ENCODE measurements around the gene CSF2RB.

Gene CSF2RB

GRCh38 chr22:36966851-36967540 lies 53.6 kb downstream of the CSF2RB start:
- no peak for DNase-seq
- TF ChIP-seq POLR2A (IDR thresholded peaks at IDR 0.05; ENCODE audit: low read length) (no peak), GATA1 (IDR thresholded peaks at IDR 0.05; ENCODE audit: low read depth, low read length) (no peak)

- TF ChIP-seq GATA1 (IDR thresholded peaks at IDR 0.05; ENCODE audit: low read depth, low read length) (no peak), POLR2A (IDR thresholded peaks at IDR 0.05; ENCODE audit: low read length) (no peak)
- DNase-seq, result no peak
These were observed 55.0 kb downstream of the CSF2RB start for GRCh38 chr22:36968249-36968964.

DNA sequence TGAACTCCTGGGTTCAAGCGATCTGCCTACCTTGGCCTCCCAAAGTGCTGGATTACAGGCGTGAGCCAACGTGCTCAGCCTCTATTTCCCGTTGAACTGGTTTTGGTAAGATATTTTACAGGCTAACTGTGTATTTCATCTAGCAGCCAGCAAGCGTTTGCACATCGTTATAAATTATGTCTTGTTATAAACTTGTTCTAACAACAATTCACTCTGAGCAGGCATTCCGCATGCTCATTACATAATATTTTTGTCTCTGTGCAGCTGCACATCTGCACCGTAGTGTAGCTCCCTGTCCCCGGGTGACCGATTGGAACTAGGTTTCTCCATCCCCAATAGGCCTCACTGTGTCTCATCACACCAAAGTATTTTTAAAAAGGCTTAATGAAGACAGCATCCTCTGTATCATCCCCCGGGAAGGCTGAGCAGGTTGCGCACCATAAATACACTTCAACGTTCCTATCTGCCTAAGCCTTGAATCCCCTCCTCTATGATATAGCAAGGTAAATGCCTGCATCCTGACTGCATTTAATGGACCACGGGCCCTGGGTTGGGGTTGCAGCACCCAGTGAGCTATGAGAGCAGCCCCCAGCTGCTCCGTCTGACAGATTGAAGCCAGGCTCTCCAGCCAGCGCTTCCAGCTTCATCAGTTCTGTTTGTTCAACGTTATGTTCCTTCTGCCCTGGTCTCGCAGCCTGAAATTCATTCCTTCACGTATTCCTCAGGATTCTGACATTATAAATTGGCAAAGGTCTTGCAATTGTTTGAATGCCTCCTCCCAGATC lies 58.1 kb downstream of the CSF2RB start:
- no peak for DNase-seq
- TF ChIP-seq GATA1 (IDR thresholded peaks at IDR 0.05; ENCODE audit: low read depth, low read length) (no peak), POLR2A (IDR thresholded peaks at IDR 0.05; ENCODE audit: low read length) (no peak)

- peak; percentile 54 to 83 for DNase-seq
These were observed 63.2 kb downstream of the CSF2RB start for GRCh38 chr22:36976606-36977005.

DNA sequence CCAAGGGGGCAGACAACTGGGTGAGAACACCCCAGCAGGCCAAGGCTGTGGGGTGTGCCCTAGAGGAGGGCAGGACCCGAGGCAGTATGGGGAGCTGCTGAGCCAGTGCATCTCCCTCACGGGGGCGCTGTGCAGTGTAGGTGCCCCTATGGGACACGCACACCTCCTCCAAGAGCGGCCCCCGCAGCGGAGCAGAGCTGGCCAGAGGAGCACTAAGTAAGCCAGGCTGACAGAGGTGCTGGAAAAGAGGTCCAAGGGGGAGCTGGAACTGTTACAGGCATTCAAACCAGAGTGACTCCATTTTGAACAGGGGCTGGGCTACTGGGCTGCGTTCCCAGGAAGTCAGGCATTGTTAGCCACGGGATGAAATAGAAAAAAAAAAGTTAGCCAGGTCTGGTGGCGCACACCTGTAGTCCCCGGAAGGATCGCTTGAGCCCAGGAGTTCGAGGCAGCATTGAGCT lies 64.0 kb downstream of the CSF2RB start:
- TF ChIP-seq POLR2A (IDR thresholded peaks at IDR 0.05; ENCODE audit: low read length) (no peak), GATA1 (IDR thresholded peaks at IDR 0.05; ENCODE audit: low read depth, low read length) (no peak)
- peak; percentile 86 for DNase-seq

More at GRCh38 chr22:36976606-36977005, 63.2 kb downstream of the CSF2RB start:
- TF ChIP-seq POLR2A (IDR thresholded peaks at IDR 0.05; ENCODE audit: low read length) (no peak), GATA1 (IDR thresholded peaks at IDR 0.05; ENCODE audit: low read depth, low read length) (no peak)

- TF ChIP-seq GATA1 (IDR thresholded peaks at IDR 0.05; ENCODE audit: low read depth, low read length), result no peak
- no peak for TF ChIP-seq POLR2A (IDR thresholded peaks at IDR 0.05; ENCODE audit: low read length)
- peak; percentile 92 to 95 for DNase-seq
These were observed 64.7 kb downstream of the CSF2RB start for GRCh38 chr22:36977947-36978660.

GRCh38 chr22:36979016-36979910 lies 65.8 kb downstream of the CSF2RB start:
- peak in 1 of 2 experiments; percentile 14 for DNase-seq
- TF ChIP-seq POLR2A (IDR thresholded peaks at IDR 0.05; ENCODE audit: low read length) (no peak), GATA1 (IDR thresholded peaks at IDR 0.05; ENCODE audit: low read depth, low read length) (no peak)

- TF ChIP-seq POLR2A (IDR thresholded peaks at IDR 0.05; ENCODE audit: low read length) (no peak), GATA1 (IDR thresholded peaks at IDR 0.05; ENCODE audit: low read depth, low read length) (no peak)
- peak; percentile 26 to 44 for DNase-seq
These were observed 67.9 kb downstream of the CSF2RB start for GRCh38 chr22:36981247-36981775.

GRCh38 chr22:36982136-36982535 lies 68.7 kb downstream of the CSF2RB start:
- peak; percentile 92 to 95 for DNase-seq
- TF ChIP-seq GATA1 (IDR thresholded peaks at IDR 0.05; ENCODE audit: low read depth, low read length) (peak; percentile 75), POLR2A (IDR thresholded peaks at IDR 0.05; ENCODE audit: low read length) (peak; percentile 48)

DNA sequence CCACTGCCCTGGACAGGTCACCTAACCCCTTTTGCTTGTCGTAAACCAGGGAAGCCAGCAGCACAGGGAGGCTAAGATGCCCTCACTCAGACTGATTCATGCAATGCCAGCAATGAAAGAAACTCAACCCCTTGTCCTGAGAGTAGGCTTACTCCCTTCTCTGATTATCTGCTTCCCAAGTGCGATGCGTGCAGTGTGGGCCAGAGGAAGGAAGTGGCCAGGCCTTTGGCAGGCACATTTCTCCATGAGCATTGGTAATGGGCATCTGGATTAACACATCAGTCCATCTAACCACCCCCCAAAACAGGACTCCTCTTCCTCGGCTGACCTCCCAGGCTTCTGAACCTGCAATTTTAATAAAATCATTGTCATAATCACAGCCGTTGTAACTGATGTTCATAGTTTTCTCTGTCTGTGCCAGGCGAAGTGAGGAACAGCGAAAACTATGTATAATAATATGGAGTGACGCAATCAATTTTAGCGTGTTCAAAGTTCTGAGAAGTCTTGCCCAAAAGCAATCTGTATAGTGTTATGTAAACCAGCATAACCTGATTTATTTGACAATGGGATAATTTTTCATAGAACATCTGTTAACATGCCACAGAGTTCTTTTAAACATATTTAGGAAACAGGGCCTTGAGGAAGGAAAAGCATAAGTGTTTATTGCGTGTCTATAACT lies 71.9 kb downstream of the CSF2RB start:
- TF ChIP-seq GATA1 (IDR thresholded peaks at IDR 0.05; ENCODE audit: low read depth, low read length), result no peak
- TF ChIP-seq POLR2A (IDR thresholded peaks at IDR 0.05; ENCODE audit: low read length), result no peak
- DNase-seq, result no peak

DNA sequence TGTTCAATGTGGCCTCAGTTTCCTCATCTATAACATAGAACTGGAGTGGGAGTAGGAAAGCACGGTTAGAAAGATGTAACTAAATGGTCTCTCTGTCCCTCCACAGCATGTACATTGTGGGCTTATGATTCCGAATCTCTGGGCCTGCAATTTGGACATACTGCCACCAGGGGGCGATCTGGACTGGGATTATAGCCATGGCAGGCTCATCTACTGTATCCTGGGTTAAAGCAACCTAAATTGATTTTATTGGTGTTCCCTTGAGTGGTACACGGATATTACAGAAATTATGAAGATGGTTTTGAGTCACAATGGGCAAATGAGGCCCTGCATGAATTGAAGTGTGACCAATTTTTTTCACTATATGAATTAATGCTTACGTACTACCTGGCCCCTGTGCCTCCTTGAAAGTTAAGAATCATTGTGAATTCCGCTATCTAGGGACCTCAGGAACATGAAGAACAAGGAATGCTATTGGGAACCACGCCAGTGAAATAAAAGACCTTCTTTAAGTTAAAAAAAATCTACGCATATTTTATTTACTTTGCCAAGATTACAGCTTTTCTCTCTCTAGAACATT lies 72.9 kb downstream of the CSF2RB start:
- TF ChIP-seq GATA1 (IDR thresholded peaks at IDR 0.05; ENCODE audit: low read depth, low read length) (no peak), POLR2A (IDR thresholded peaks at IDR 0.05; ENCODE audit: low read length) (no peak)
- peak; percentile 68 to 75 for DNase-seq
